ENCODE results near the gene PGM1.

Gene PGM1

DNA sequence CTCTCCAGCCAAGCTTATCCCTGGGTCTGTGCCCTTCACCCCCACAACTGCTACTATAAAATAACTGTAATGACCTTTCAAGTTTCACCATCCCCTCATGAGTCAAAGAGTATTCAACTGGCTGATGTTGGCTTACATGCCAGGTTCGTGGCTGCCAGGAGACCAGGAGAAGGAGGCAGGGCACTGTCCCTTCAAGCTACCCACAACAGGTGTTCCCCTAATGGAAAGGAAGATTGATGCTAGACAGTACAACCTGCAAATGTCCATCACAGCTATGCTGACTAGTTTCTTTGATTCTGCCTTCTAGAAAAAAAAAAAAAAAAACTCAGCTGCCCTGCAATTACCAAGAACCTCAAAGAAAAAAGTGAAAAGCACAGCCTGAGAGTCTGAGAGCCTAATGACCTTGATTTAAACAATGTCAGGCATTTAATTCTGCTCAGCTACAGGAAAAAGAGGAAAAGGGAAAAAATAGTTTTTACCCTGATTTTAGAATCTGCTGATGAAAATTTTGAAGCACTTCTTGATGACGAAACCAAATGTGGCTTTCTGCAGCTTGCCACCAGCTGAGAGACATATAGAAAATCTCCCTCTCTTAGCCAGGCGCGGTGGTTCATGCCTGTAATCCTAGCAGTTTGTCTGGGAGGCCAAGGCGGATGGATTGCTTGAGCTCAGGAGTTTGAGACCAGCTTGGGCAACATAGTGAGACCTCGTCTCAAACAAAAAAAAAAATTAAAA is 97.9 kb downstream of the PGM1 start:
- H3K4me3 ChIP-seq (ENCODE audit: low read depth, low read length): no peak overlapping the region
- in situ Hi-C loops (cut with HindIII; ENCODE audit: low sequenced_read_pairs): loop anchor here (5.0 to 25.0 kb wide), 2 partner anchors 41 to 546 kb away; no protein-coding TSS in a partner anchor
- no peak for DNase-seq (ENCODE audit: low read depth)
- TF ChIP-seq, protein P1, sequence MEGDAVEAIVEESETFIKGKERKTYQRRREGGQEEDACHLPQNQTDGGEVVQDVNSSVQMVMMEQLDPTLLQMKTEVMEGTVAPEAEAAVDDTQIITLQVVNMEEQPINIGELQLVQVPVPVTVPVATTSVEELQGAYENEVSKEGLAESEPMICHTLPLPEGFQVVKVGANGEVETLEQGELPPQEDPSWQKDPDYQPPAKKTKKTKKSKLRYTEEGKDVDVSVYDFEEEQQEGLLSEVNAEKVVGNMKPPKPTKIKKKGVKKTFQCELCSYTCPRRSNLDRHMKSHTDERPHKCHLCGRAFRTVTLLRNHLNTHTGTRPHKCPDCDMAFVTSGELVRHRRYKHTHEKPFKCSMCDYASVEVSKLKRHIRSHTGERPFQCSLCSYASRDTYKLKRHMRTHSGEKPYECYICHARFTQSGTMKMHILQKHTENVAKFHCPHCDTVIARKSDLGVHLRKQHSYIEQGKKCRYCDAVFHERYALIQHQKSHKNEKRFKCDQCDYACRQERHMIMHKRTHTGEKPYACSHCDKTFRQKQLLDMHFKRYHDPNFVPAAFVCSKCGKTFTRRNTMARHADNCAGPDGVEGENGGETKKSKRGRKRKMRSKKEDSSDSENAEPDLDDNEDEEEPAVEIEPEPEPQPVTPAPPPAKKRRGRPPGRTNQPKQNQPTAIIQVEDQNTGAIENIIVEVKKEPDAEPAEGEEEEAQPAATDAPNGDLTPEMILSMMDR (IDR thresholded peaks at IDR 0.05; ENCODE audit: low read depth, low read length, missing control alignments): no peak

DNA sequence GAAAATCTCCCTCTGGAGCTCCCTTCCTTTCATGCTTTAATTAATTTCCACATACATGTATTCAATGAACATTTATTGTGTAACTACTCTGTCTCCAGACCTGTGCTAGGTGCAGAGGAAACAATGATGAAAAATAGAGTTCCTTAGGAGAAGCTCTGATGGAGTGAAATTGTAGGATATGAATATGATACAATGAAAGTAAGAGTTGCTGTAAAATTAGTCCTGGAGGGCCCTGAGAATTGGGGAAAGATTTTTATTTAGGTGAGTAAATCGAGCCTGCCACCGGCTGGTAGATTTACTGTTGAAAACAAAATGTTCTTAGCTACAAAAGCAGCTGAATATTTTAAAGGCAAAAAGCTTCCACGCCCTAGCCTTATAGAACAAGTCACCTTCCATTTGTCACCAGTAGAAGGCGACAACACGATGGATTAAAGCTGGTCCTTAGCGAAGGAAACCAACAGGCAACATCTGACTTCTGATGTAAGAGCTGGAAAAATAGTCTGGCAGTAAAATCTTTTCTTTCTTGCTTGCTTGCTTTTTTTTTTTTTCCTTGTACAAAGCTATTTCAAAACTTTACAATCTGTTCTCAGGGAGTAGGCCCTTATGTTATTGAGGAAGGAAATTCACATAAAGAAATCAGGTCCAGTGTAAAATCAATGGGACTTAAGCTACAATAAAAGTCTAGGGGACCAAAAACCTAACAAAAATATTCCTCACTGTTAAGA is 98.7 kb downstream of the PGM1 start:
- peak; percentile 88 for DNase-seq (ENCODE audit: low read depth)
- in situ Hi-C loops (cut with HindIII; ENCODE audit: low sequenced_read_pairs): loop anchor here (5.0 to 25.0 kb wide), 2 partner anchors 40 to 545 kb away; no protein-coding TSS in a partner anchor
- no peak overlapping the region for H3K4me3 ChIP-seq (ENCODE audit: low read depth, low read length)
- TF ChIP-seq, protein P1 (IDR thresholded peaks at IDR 0.05; ENCODE audit: low read depth, low read length, missing control alignments): peak; percentile 79

DNA sequence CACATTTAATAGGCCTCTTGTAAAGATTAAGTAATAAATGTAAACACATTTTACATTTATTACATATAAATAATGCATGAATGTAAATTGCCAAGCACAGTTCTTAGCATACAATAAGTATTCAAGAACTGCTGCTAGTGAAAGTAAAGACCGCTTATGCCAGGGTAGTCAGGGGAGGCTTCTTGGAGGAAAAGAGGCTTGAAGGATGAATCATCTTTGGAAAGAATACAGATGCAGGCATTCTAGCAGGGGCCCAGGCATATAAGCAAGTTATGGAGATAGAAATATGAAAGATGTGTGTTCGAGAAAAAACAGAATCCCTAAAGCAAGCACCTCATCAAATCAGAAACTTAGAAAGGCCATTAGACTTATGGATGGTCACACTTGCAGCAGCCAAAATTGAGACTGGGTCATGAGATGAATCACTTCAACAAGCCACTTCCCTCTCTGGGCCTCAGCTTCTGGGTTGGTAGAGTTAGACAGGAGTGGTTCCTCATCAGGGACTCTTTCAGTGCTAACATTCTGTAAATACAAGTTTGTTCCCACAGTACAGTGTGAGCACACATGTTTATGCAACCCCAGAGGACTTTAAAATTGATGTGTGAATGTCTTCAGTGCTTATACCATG is 100.8 kb downstream of the PGM1 start:
- TF ChIP-seq, protein P1 (IDR thresholded peaks at IDR 0.05; ENCODE audit: low read depth, low read length, missing control alignments): no peak
- in situ Hi-C loops (cut with HindIII; ENCODE audit: low sequenced_read_pairs): loop anchor here (5.0 to 25.0 kb wide), 2 partner anchors 38 to 543 kb away; no protein-coding TSS in a partner anchor
- no peak for DNase-seq (ENCODE audit: low read depth)
- H3K4me3 ChIP-seq (ENCODE audit: low read depth, low read length): no peak overlapping the region

DNA sequence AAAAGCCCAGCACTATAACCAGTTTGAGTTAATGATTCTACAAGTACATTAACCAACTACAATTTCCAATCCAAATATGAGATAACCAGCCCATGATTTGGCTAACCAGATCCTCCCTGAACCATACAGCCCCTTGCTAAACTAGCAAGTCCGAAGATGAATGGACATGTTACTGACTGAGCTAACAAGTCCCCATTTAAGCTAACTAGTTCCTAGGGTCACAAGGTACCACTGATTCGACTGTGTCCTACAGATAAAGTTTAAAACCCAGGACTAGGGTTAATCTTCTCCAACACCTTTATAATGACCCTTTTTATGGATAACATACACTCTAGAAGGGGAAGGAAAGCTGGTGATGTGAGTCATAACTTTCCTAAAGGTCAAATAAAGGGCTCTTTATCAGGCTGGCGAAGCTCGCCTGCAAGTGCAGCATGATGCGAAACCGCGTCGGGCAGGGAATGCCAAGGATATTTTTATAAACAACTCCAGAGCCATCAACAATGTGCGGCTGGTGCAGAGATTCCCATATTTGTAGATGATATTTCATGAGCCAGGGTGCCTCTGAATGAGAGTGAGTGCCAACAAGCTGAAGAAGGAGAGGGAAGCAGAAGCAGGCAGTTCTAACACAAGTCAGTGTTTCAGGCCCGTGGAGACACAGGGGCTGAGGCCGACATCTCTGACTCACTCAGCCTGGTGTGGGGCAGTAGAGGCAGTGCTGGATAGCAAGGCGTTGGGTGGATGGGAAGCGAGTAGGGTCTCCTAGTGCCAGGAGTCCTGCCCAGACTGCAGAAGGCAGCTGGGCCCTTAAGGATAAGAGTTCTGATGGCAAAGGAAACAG is 105.0 kb downstream of the PGM1 start:
- TF ChIP-seq, protein P1 (IDR thresholded peaks at IDR 0.05; ENCODE audit: low read depth, low read length, missing control alignments): no peak
- no peak overlapping the region for H3K4me3 ChIP-seq (ENCODE audit: low read depth, low read length)
- in situ Hi-C loops (cut with HindIII; ENCODE audit: low sequenced_read_pairs): loop anchor here (25.0 kb wide), 1 partner anchor 539 kb away; no protein-coding TSS in a partner anchor
- DNase-seq (ENCODE audit: low read depth): no peak

DNA sequence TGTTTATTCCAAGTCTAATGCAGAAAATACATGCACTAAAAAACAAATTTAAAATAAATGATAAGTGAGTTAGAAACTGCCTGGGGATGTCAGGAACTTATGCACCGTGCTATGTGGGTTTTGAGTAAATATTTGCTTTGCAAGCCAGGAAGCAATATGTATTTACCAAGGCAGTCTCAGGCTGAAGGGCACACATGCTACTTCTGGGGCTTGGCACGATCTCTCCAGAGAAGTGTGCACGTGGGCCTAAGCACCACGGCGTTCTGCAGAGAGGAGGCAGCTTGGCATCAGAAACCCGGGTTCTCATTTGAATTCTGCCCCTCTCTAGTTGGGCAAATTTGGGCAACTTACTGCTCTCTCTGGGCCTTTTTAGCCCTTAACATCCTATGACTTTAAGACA is 108.0 kb downstream of the PGM1 start:
- DNase-seq (ENCODE audit: low read depth): no peak
- no peak overlapping the region for H3K4me3 ChIP-seq (ENCODE audit: low read depth, low read length)
- in situ Hi-C loops (cut with HindIII; ENCODE audit: low sequenced_read_pairs): no loop called here
- TF ChIP-seq, protein P1 (IDR thresholded peaks at IDR 0.05; ENCODE audit: low read depth, low read length, missing control alignments): no peak

DNA sequence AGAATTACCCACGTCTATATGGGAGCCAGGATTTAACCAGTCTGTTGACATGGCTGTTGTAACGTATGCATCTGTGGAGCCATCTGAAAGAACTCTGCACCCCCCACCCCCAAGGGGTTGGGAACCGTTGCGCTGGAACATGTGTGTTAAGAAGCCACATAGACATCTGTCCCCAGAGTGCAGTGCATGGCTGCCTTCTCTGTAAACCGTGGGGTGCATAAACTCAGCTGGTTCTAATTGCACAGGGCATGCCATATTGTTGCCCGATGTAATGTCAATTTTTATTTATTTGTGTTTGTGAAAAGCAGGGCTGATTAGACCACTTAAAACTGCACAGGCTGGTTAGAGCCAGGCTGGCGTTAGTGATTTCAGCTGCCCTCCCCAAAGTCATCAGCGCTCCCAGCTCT is 110.5 kb downstream of the PGM1 start:
- TF ChIP-seq, protein P1 (IDR thresholded peaks at IDR 0.05; ENCODE audit: low read depth, low read length, missing control alignments): no peak
- in situ Hi-C loops (cut with HindIII; ENCODE audit: low sequenced_read_pairs): no loop called here
- no peak overlapping the region for H3K4me3 ChIP-seq (ENCODE audit: low read depth, low read length)
- DNase-seq (ENCODE audit: low read depth): no peak

All from astrocyte of the cerebellum (primary cell).